GM12878 (cell line): ENCODE measurements around the gene CLK2. TPM values are rescaled to one million over a fixed set of nuclear protein-coding genes. Genes with fewer than 3 reads are reported as not detected.

ENCODE experiments used
- CHD4 ChIP-seq: fragments of 200-600 bp; sonication (generic); IDR thresholded peaks from 2 replicates; pipeline ENCODE4 v1.6.1; 2016; ENCODE audit warnings: mild to moderate bottlenecking
- EED ChIP-seq: sonication (generic); IDR thresholded peaks from 2 replicates; pipeline ENCODE4 v1.6.1; 2016; ENCODE audit warnings: antibody characterized with exemption, low read depth
- GABPA ChIP-seq: IDR thresholded peaks from 2 replicates; pipeline ENCODE4 v1.6.1; 2014; ENCODE audit warnings: antibody characterized with exemption, low read depth, mild to moderate bottlenecking, inconsistent platforms
- HDAC2 ChIP-seq: fragments of 200-600 bp; sonication (generic); IDR thresholded peaks from 2 replicates; pipeline ENCODE4 v1.6.1; 2017
- JUNB ChIP-seq: IDR thresholded peaks from 2 replicates; pipeline ENCODE4 v1.6.1; 2016; ENCODE audit warnings: antibody characterized with exemption, mild to moderate bottlenecking
- MTA3 ChIP-seq: IDR thresholded peaks from 2 replicates; pipeline ENCODE4 v1.6.1; 2012; ENCODE audit warnings: low read length, inconsistent platforms, borderline replicate concordance
- RAD51 ChIP-seq: fragments of 450-650 bp; IDR thresholded peaks from 2 replicates; pipeline ENCODE4 v1.6.1; 2016; ENCODE audit warnings: moderate library complexity, mild to moderate bottlenecking, inconsistent platforms
- SREBF2 ChIP-seq: IDR thresholded peaks from 2 replicates; pipeline ENCODE4 v1.6.1; 2012; ENCODE audit warnings: mild to moderate bottlenecking, low read length
- STAT3 ChIP-seq: IDR thresholded peaks from 2 replicates; pipeline ENCODE4 v1.6.1; 2011; ENCODE audit warnings: low read depth, low read length, improper control_type of control experiment
- SUPT20H ChIP-seq: IDR thresholded peaks from 2 replicates; pipeline ENCODE4 v1.6.1; 2011; ENCODE audit warnings: low read depth, mild to moderate bottlenecking, low read length, moderate library complexity, borderline replicate concordance; ENCODE audit not compliant: control insufficient read depth
- TAF1 ChIP-seq: IDR thresholded peaks from 2 replicates; pipeline ENCODE4 v1.6.1; 2011; ENCODE audit warnings: mild to moderate bottlenecking, low read depth, low read length, borderline replicate concordance
- TBL1XR1 ChIP-seq: IDR thresholded peaks from 2 replicates; pipeline ENCODE4 v1.6.1; 2012; ENCODE audit warnings: low read depth, low read length, improper control_type of control experiment
- TCF12 ChIP-seq: IDR thresholded peaks from 2 replicates; pipeline ENCODE4 v1.6.1; 2011; ENCODE audit warnings: low read depth, mild to moderate bottlenecking, low read length
- ZNF274 ChIP-seq: IDR thresholded peaks from one replicate; pipeline ENCODE4 v1.8.0; 2011; ENCODE audit not compliant: insufficient read length, insufficient read depth
- polyA plus RNA-seq, 11 experiments: library from polyadenylated mRNA; depleted of rRNA in 4 of 11; unstranded in 6 of 11; stranded (reverse) in 5 of 11; fragments of >200 nt; fragmentation: Nextera tagmentation in 4 of 11; fragmentation: Illumina TruSeq in 1 of 11; extraction: Ambion mirVana in 4 of 11; extraction: Trizol in 1 of 11; gene quantifications; 1 replicate in 1 of 11; 2 replicates in 10 of 11; pipeline versions ENCODE4 v1.2.1 to v1.2.3, GENCODE V29; 2011 to 2016; ENCODE audit warnings: inconsistent platforms in 2 of 11, missing spikeins in 2 of 11, low read depth in 1 of 11
- total RNA-seq, 4 experiments: library from RNA; depleted of rRNA in 3 of 4; stranded (reverse); fragments of >200 nt in 3 of 4; fragmentation: Illumina TruSeq in 1 of 4; extraction: Trizol in 1 of 4; gene quantifications; 2 replicates each; pipeline versions ENCODE4 v1.2.1 to v1.2.3, GENCODE V29; 2013 to 2021
- TF ChIP-seq, protein P1 (sequence below): IDR thresholded peaks from 2 replicates; pipeline ENCODE4 v1.6.1; 2011; ENCODE audit warnings: borderline replicate concordance, low read depth, mild to moderate bottlenecking, moderate library complexity, low read length; ENCODE audit not compliant: insufficient read depth, poor library complexity, severe bottlenecking
- TF ChIP-seq, protein P2 (sequence below): IDR thresholded peaks from 2 replicates; pipeline ENCODE4 v1.6.1; 2011; ENCODE audit warnings: low read depth, low read length, improper control_type of control experiment, borderline replicate concordance
- TF ChIP-seq, protein P3 (sequence below): fragments of 450-650 bp; IDR thresholded peaks from 2 replicates; pipeline ENCODE4 v1.6.1; 2017; ENCODE audit warnings: mild to moderate bottlenecking, low read depth, inconsistent platforms; ENCODE audit not compliant: poor library complexity, severe bottlenecking
- TF ChIP-seq, protein P4 (sequence below): fragments of 450-650 bp; IDR thresholded peaks from 2 replicates; pipeline ENCODE4 v1.6.1; 2017; ENCODE audit warnings: antibody characterized with exemption, mild to moderate bottlenecking, moderate library complexity
- TF ChIP-seq, protein P5 (sequence below): fragments of 150-350 bp; IDR thresholded peaks from 2 replicates; pipeline ENCODE4 v1.6.1; 2016; ENCODE audit warnings: low read depth, low read length

Gene CLK2
- total and polyA plus RNA-seq, 10 of the 15 experiments (the other 5 are each of a cell fraction or from before 2014, with no cell fraction given): 11.1 to 83.7 (median 36.7) TPM

DNA sequence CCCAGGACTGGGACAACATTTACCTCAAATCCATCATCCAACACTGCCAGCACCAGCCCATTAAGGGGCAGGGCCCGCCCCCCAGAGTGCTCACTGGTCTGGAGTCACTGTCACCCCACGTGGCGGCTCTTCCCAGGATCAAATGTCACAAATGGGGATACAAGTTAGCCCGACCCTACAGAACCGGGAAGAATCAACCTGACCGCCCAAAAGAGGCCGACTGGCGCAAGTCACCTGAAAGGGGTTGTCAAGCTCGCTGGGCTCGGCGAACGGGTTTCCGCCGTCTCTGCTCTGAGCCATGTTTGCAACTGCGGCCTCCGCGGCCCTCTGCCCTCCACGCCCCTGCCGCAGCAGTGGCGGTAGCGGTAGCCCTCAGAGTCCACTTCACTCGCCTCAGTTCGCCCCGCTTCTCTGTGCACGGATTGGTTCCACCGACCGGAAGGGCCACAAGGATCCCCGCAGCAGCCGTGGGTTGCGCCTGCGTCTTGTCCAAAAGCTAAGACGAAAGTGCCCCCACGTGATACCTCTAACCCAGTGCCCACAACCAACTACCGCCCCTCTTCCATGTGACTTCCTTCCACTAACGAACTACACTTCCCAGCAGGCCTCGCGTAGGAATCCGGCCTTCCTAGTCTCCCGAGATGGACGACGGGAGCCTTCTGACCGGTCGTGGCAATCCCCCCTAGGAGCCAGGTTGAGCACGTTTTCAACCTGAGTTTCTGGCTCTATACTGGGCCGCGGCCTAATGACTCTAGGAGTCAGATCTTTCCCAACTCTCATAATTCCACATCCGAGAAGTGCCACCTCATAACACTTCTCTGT, 11.2 kb downstream of the CLK2 start, which contains the start of gene SCAMP3 (continued):
- TF ChIP-seq, protein P1, sequence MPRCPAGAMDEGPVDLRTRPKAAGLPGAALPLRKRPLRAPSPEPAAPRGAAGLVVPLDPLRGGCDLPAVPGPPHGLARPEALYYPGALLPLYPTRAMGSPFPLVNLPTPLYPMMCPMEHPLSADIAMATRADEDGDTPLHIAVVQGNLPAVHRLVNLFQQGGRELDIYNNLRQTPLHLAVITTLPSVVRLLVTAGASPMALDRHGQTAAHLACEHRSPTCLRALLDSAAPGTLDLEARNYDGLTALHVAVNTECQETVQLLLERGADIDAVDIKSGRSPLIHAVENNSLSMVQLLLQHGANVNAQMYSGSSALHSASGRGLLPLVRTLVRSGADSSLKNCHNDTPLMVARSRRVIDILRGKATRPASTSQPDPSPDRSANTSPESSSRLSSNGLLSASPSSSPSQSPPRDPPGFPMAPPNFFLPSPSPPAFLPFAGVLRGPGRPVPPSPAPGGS: peak; percentile 94
- TF ChIP-seq, protein P2, sequence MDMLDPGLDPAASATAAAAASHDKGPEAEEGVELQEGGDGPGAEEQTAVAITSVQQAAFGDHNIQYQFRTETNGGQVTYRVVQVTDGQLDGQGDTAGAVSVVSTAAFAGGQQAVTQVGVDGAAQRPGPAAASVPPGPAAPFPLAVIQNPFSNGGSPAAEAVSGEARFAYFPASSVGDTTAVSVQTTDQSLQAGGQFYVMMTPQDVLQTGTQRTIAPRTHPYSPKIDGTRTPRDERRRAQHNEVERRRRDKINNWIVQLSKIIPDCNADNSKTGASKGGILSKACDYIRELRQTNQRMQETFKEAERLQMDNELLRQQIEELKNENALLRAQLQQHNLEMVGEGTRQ: peak; percentile 98
- TF ChIP-seq TCF12 (no peak), MTA3 (peak; percentile 96), TAF1 (peak; percentile 52; the same call in 1 of the 2 replicates), CHD4 (no peak), GABPA (peak; percentile 85), RAD51 (peak; percentile 99), HDAC2 (no peak), SUPT20H (no peak), ZNF274 (no peak), JUNB (no peak), TBL1XR1 (no peak), STAT3 (no peak), EED (peak; percentile 45), SREBF2 (no peak)
- TF ChIP-seq, protein P3, sequence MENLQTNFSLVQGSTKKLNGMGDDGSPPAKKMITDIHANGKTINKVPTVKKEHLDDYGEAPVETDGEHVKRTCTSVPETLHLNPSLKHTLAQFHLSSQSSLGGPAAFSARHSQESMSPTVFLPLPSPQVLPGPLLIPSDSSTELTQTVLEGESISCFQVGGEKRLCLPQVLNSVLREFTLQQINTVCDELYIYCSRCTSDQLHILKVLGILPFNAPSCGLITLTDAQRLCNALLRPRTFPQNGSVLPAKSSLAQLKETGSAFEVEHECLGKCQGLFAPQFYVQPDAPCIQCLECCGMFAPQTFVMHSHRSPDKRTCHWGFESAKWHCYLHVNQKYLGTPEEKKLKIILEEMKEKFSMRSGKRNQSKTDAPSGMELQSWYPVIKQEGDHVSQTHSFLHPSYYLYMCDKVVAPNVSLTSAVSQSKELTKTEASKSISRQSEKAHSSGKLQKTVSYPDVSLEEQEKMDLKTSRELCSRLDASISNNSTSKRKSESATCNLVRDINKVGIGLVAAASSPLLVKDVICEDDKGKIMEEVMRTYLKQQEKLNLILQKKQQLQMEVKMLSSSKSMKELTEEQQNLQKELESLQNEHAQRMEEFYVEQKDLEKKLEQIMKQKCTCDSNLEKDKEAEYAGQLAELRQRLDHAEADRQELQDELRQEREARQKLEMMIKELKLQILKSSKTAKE: no peak
- TF ChIP-seq, protein P4, sequence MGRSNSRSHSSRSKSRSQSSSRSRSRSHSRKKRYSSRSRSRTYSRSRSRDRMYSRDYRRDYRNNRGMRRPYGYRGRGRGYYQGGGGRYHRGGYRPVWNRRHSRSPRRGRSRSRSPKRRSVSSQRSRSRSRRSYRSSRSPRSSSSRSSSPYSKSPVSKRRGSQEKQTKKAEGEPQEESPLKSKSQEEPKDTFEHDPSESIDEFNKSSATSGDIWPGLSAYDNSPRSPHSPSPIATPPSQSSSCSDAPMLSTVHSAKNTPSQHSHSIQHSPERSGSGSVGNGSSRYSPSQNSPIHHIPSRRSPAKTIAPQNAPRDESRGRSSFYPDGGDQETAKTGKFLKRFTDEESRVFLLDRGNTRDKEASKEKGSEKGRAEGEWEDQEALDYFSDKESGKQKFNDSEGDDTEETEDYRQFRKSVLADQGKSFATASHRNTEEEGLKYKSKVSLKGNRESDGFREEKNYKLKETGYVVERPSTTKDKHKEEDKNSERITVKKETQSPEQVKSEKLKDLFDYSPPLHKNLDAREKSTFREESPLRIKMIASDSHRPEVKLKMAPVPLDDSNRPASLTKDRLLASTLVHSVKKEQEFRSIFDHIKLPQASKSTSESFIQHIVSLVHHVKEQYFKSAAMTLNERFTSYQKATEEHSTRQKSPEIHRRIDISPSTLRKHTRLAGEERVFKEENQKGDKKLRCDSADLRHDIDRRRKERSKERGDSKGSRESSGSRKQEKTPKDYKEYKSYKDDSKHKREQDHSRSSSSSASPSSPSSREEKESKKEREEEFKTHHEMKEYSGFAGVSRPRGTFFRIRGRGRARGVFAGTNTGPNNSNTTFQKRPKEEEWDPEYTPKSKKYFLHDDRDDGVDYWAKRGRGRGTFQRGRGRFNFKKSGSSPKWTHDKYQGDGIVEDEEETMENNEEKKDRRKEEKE: no peak
- TF ChIP-seq, protein P5, sequence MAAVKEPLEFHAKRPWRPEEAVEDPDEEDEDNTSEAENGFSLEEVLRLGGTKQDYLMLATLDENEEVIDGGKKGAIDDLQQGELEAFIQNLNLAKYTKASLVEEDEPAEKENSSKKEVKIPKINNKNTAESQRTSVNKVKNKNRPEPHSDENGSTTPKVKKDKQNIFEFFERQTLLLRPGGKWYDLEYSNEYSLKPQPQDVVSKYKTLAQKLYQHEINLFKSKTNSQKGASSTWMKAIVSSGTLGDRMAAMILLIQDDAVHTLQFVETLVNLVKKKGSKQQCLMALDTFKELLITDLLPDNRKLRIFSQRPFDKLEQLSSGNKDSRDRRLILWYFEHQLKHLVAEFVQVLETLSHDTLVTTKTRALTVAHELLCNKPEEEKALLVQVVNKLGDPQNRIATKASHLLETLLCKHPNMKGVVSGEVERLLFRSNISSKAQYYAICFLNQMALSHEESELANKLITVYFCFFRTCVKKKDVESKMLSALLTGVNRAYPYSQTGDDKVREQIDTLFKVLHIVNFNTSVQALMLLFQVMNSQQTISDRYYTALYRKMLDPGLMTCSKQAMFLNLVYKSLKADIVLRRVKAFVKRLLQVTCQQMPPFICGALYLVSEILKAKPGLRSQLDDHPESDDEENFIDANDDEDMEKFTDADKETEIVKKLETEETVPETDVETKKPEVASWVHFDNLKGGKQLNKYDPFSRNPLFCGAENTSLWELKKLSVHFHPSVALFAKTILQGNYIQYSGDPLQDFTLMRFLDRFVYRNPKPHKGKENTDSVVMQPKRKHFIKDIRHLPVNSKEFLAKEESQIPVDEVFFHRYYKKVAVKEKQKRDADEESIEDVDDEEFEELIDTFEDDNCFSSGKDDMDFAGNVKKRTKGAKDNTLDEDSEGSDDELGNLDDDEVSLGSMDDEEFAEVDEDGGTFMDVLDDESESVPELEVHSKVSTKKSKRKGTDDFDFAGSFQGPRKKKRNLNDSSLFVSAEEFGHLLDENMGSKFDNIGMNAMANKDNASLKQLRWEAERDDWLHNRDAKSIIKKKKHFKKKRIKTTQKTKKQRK: no peak
